ENCODE data around the gene PON1. TPM values are rescaled to one million over a fixed set of nuclear protein-coding genes. Genes with fewer than 3 reads are reported as not detected.

PON1 gene
- polyA plus RNA-seq, 1 donor (not counting 4 experiments of a cell fraction or from before 2014, with no cell fraction given), result not detected

- H3K4me2 ChIP-seq (ENCODE audit: control insufficient read depth, extremely low read depth, insufficient read depth, low read depth, low read length), result no peak overlapping the region
- no peaks in the 10 kb centered on the region for H3K4me1 ChIP-seq (ENCODE audit: control insufficient read depth, extremely low read depth, insufficient read depth, low read length)
- no peak for DNase-seq (ENCODE audit: low read depth, low spot score)
- H3K9me3 ChIP-seq (ENCODE audit: control insufficient read depth, low read depth, low read length), result no peaks in the 10 kb centered on the region
- no peak for TF ChIP-seq CTCF (optimal IDR thresholded peaks at IDR 0.05 in 1 of 3, IDR thresholded peaks at IDR 0.05 in 1 of 3, conservative IDR thresholded peaks at IDR 0.05 in 1 of 3; ENCODE audit: extremely low read depth in 1 of 3, insufficient read depth in 2 of 3, low read length in 3 of 3)
- no peak for TF ChIP-seq EZH2 (IDR thresholded peaks at IDR 0.05; ENCODE audit: low read length)
- FAIRE-seq, result no peak
- H3K27ac ChIP-seq (ENCODE audit: control insufficient read depth, insufficient read depth, low read length), result no peak overlapping the region
- H3K27me3 ChIP-seq (ENCODE audit: control insufficient read depth, extremely low read depth, insufficient read depth, low read length), result no peaks in the 10 kb centered on the region
- H3K9me1 ChIP-seq (ENCODE audit: control insufficient read depth, extremely low read depth, insufficient read depth, low read length), result no peaks in the 10 kb centered on the region
- H2AFZ ChIP-seq (ENCODE audit: control insufficient read depth, low read length), result no peak overlapping the region
- H4K20me1 ChIP-seq (ENCODE audit: control insufficient read depth, extremely low read depth, insufficient read depth, low read length), result no peaks in the 10 kb centered on the region
- no peak overlapping the region for H3K4me3 ChIP-seq (ENCODE audit: control insufficient read depth in 2 of 3, extremely low read depth in 1 of 3, insufficient read depth in 2 of 3, low read depth in 1 of 3, low read length in 3 of 3)
- dilution Hi-C loops (cut with MboI; ENCODE audit: extremely low pct_ligation_motif_present, low sequenced_read_pairs), result no loop called here
- no peaks in the 10 kb centered on the region for H3K79me2 ChIP-seq (ENCODE audit: control insufficient read depth, insufficient read depth, low read length)
- H3K36me3 ChIP-seq (ENCODE audit: control insufficient read depth in 2 of 2, extremely low read depth in 1 of 2, insufficient read depth in 2 of 2, low read length in 2 of 2), result no peaks in the 10 kb centered on the region
- H3K9ac ChIP-seq (ENCODE audit: control insufficient read depth, extremely low read depth, insufficient read depth, low read length), result no peak overlapping the region
Measured at GRCh38 chr7:95279417-95279816, 44.9 kb downstream of the PON1 start.

GRCh38 chr7:95276114-95276513, 48.2 kb downstream of the PON1 start:
- FAIRE-seq (no peak), DNase-seq (ENCODE audit: low read depth, low spot score) (no peak)
- no peaks in the 10 kb centered on the region for H4K20me1 ChIP-seq (ENCODE audit: control insufficient read depth, extremely low read depth, insufficient read depth, low read length)
- no peak overlapping the region for H2AFZ ChIP-seq (ENCODE audit: control insufficient read depth, low read length)
- H3K4me2 ChIP-seq (ENCODE audit: control insufficient read depth, extremely low read depth, insufficient read depth, low read depth, low read length), result no peak overlapping the region
- H3K4me3 ChIP-seq (ENCODE audit: control insufficient read depth in 2 of 3, extremely low read depth in 1 of 3, insufficient read depth in 2 of 3, low read depth in 1 of 3, low read length in 3 of 3), result no peak overlapping the region
- H3K27ac ChIP-seq (ENCODE audit: control insufficient read depth, insufficient read depth, low read length), result no peak overlapping the region
- no peaks in the 10 kb centered on the region for H3K9me1 ChIP-seq (ENCODE audit: control insufficient read depth, extremely low read depth, insufficient read depth, low read length)
- dilution Hi-C loops (cut with MboI; ENCODE audit: extremely low pct_ligation_motif_present, low sequenced_read_pairs), result no loop called here
- H3K9me3 ChIP-seq (ENCODE audit: control insufficient read depth, low read depth, low read length), result no peaks in the 10 kb centered on the region
- H3K4me1 ChIP-seq (ENCODE audit: control insufficient read depth, extremely low read depth, insufficient read depth, low read length), result no peaks in the 10 kb centered on the region
- no peaks in the 10 kb centered on the region for H3K36me3 ChIP-seq (ENCODE audit: control insufficient read depth in 2 of 2, extremely low read depth in 1 of 2, insufficient read depth in 2 of 2, low read length in 2 of 2)
- H3K79me2 ChIP-seq (ENCODE audit: control insufficient read depth, insufficient read depth, low read length), result no peaks in the 10 kb centered on the region
- H3K27me3 ChIP-seq (ENCODE audit: control insufficient read depth, extremely low read depth, insufficient read depth, low read length), result no peaks in the 10 kb centered on the region
- no peak overlapping the region for H3K9ac ChIP-seq (ENCODE audit: control insufficient read depth, extremely low read depth, insufficient read depth, low read length)
- no peak for TF ChIP-seq EZH2 (IDR thresholded peaks at IDR 0.05; ENCODE audit: low read length)

GRCh38 chr7:95269640-95270039, 54.7 kb downstream of the PON1 start:
- Histone ChIP-seq H3K9me1 (ENCODE audit: control insufficient read depth, extremely low read depth, insufficient read depth, low read length) (no peaks in the 10 kb centered on the region), H3K4me3 (ENCODE audit: control insufficient read depth in 2 of 3, extremely low read depth in 1 of 3, insufficient read depth in 2 of 3, low read depth in 1 of 3, low read length in 3 of 3) (no peak overlapping the region), H3K27me3 (ENCODE audit: control insufficient read depth, extremely low read depth, insufficient read depth, low read length) (no peaks in the 10 kb centered on the region), H4K20me1 (ENCODE audit: control insufficient read depth, extremely low read depth, insufficient read depth, low read length) (no peaks in the 10 kb centered on the region), H3K27ac (ENCODE audit: control insufficient read depth, insufficient read depth, low read length) (no peak overlapping the region), H3K9ac (ENCODE audit: control insufficient read depth, extremely low read depth, insufficient read depth, low read length) (no peak overlapping the region), H3K79me2 (ENCODE audit: control insufficient read depth, insufficient read depth, low read length) (no peaks in the 10 kb centered on the region), H3K4me1 (ENCODE audit: control insufficient read depth, extremely low read depth, insufficient read depth, low read length) (no peaks in the 10 kb centered on the region), H3K9me3 (ENCODE audit: control insufficient read depth, low read depth, low read length) (no peaks in the 10 kb centered on the region), H2AFZ (ENCODE audit: control insufficient read depth, low read length) (no peak overlapping the region), H3K36me3 (ENCODE audit: control insufficient read depth in 2 of 2, extremely low read depth in 1 of 2, insufficient read depth in 2 of 2, low read length in 2 of 2) (no peaks in the 10 kb centered on the region), H3K4me2 (ENCODE audit: control insufficient read depth, extremely low read depth, insufficient read depth, low read depth, low read length) (no peak overlapping the region)
- FAIRE-seq, result no peak
- TF ChIP-seq EZH2 (IDR thresholded peaks at IDR 0.05; ENCODE audit: low read length) (no peak), CTCF (optimal IDR thresholded peaks at IDR 0.05 in 1 of 3, IDR thresholded peaks at IDR 0.05 in 1 of 3, conservative IDR thresholded peaks at IDR 0.05 in 1 of 3; ENCODE audit: extremely low read depth in 1 of 3, insufficient read depth in 2 of 3, low read length in 3 of 3) (no peak)
- dilution Hi-C loops (cut with MboI; ENCODE audit: extremely low pct_ligation_motif_present, low sequenced_read_pairs), result no loop called here
- no peak for DNase-seq (ENCODE audit: low read depth, low spot score)

All from keratinocyte (primary cell).